Tibial nerve (tissue), 4 donors: ENCODE data around the gene MRPS18C. TPM values are rescaled to one million over a fixed set of nuclear protein-coding genes. Genes with fewer than 3 reads are reported as not detected.

Experiments
- DNase-seq, 2 donors: peaks; one replicate each; pipeline ENCODE4 v3.0.0-alpha.2; 2019; ENCODE audit warnings: low spot score in 2 of 2
- H3K27ac ChIP-seq, 4 donors: fragments of 200-600 bp; sonication (generic) in 3 of 4; one replicate each; pipeline ENCODE4 v1.5.1; 2017 to 2019; ENCODE audit warnings: mild to moderate bottlenecking in 1 of 4
- H3K27me3 ChIP-seq, 2 donors: fragments of 200-600 bp; sonication (generic) in 1 of 2; one replicate each; pipeline versions ENCODE4 v1.5.1 to v1.6.0; 2017 to 2019
- H3K36me3 ChIP-seq, 3 donors: fragments of 200-600 bp; sonication (generic); one replicate each; pipeline ENCODE4 v1.5.1; 2018 to 2019
- H3K4me1 ChIP-seq, 4 donors: fragments of 200-600 bp; sonication (generic) in 3 of 4; one replicate each; pipeline ENCODE4 v1.5.1; 2017 to 2019
- H3K4me3 ChIP-seq, 4 donors: fragments of 200-600 bp; sonication (generic) in 3 of 4; one replicate each; pipeline ENCODE4 v1.5.1; 2017 to 2019; ENCODE audit warnings: mild to moderate bottlenecking in 1 of 4, moderate library complexity in 1 of 4
- H3K9me3 ChIP-seq, 4 donors: fragments of 200-600 bp; sonication (generic) in 3 of 4; one replicate each; pipeline ENCODE4 v1.5.1; 2017 to 2019
- EP300 ChIP-seq, 2 donors: sonication (generic); formaldehyde crosslinking; IDR thresholded peaks; one replicate each; pipeline ENCODE4 v1.6.1; 2017; ENCODE audit warnings: antibody characterized with exemption in 2 of 2, mild to moderate bottlenecking in 1 of 2
- POLR2A ChIP-seq, 2 donors: fragments of 450-650 bp; IDR thresholded peaks; one replicate each; pipeline ENCODE4 v1.6.1; 2017; ENCODE audit warnings: antibody characterized with exemption in 2 of 2, mild to moderate bottlenecking in 2 of 2, moderate library complexity in 2 of 2
- WGBS, 2 donors: methylation state at CpG; one replicate each; pipeline ENCODE4 v1.1.5; 2018; 5-methylcytosine and 5-hydroxymethylcytosine counted together
- total RNA-seq, 4 donors: library from RNA; depleted of rRNA; stranded (reverse); fragments of >200 nt; gene quantifications; one replicate each; pipeline ENCODE4 v1.1.0, GENCODE V29; 2016
- TF ChIP-seq, protein P1 (sequence below), 5 experiments: fragments of 200-600 bp in 3 of 5; fragments of 450-650 bp in 2 of 5; sonication (generic) in 3 of 5; IDR thresholded peaks; one replicate each; pipeline ENCODE4 v1.5.1; 2016 to 2019; ENCODE audit warnings: antibody characterized with exemption in 5 of 5, mild to moderate bottlenecking in 3 of 5, moderate library complexity in 2 of 5

Gene MRPS18C
- total RNA-seq, 4 donors from 2014 or later: 10.6 to 18.8 (median 15.5) TPM

DNA sequence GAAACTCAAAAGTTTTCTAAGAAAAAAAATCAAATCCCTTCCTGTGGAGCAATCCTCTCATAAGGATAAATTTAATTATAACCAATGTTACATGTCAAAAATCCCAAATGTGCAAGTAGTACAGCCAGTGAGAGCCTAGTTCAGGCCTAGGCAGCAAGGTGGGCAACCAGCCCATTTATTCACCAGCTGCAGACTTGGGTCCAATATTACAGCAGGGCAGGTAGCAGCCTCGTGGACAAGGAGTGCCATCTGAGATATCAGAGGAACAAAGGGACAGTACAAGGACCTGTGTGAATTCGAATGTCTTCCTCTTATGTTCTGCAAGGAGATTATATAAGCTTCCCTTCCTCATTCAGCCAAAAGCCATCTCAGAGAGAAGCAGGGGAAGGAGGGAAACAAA lies 6.8 kb upstream of the MRPS18C start:
- Histone ChIP-seq H3K4me1 (peaks cover 0 to 7% (median 4%) of the 10 kb centered on the region in 4 donors), H3K4me3 (no peak overlapping the region), H3K27ac (no peak overlapping the region), H3K36me3 (peaks cover 0 to 52% (median 0%) of the 10 kb centered on the region in 3 donors), H3K9me3 (no peaks in the 10 kb centered on the region), H3K27me3 (no peaks in the 10 kb centered on the region)
- TF ChIP-seq EP300 (IDR thresholded peaks at IDR 0.05) (no peak), POLR2A (IDR thresholded peaks at IDR 0.05) (no peak)
- TF ChIP-seq, protein P1, sequence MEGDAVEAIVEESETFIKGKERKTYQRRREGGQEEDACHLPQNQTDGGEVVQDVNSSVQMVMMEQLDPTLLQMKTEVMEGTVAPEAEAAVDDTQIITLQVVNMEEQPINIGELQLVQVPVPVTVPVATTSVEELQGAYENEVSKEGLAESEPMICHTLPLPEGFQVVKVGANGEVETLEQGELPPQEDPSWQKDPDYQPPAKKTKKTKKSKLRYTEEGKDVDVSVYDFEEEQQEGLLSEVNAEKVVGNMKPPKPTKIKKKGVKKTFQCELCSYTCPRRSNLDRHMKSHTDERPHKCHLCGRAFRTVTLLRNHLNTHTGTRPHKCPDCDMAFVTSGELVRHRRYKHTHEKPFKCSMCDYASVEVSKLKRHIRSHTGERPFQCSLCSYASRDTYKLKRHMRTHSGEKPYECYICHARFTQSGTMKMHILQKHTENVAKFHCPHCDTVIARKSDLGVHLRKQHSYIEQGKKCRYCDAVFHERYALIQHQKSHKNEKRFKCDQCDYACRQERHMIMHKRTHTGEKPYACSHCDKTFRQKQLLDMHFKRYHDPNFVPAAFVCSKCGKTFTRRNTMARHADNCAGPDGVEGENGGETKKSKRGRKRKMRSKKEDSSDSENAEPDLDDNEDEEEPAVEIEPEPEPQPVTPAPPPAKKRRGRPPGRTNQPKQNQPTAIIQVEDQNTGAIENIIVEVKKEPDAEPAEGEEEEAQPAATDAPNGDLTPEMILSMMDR (IDR thresholded peaks at IDR 0.05): no peak
- DNase-seq: no peak
- WGBS, 2 donors: 75 to 76% methylated on average over 2 of the region's 2 CpGs

DNA sequence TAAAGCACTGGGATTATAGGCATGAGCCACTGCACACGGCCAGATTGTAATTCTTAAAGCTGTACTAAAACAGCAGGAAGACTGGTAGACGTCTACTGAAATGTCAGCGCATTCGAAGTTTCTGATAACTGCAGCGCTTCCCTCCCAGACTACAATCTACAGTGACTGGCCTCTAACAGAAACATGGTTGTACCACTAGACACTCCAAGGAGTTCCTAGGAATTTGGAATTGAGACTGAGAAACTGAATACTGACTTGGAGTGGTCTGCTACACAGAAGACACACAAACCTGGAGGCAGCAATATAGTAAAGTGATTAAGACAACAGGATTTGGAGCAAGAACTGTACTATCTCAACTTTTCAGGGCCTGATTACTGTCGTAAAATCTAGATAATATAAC lies 1.2 kb upstream of the MRPS18C start:
- 22 to 30% methylated on average over 6 of the region's 6 CpGs for WGBS, 2 donors

DNA sequence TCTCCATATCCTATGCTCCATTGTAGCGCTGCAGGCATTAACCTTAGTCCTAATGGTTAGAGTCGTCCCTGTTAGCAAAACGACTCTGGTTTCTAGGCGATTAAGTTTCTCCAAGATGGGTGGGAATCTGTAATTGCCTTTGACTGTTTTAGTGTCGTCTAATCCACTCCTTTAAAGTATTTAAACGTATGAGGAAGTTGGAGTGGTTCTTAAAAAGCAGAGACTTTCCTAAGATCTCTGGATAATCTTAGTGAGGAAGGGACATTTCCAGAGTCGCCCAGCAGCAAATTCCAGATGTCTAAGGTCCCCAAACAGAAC lies 285 bp downstream of the MRPS18C start:
- Histone ChIP-seq H3K36me3 (peaks cover 0 to 53% (median 7%) of the 10 kb centered on the region in 3 donors), H3K27ac (peak overlapping the region; percentile 89 to 98 (median 96)), H3K9me3 (no peaks in the 10 kb centered on the region), H3K4me3 (peak overlapping the region; percentile 53 to 86 (median 66)), H3K27me3 (no peaks in the 10 kb centered on the region), H3K4me1 (peaks cover 0 to 30% (median 11%) of the 10 kb centered on the region in 4 donors)
- no peak for DNase-seq
- 1% methylated on average over 7 of the region's 7 CpGs for WGBS, 2 donors
- TF ChIP-seq, protein P1 (IDR thresholded peaks at IDR 0.05): no peak
- no peak for TF ChIP-seq EP300 (IDR thresholded peaks at IDR 0.05)
- TF ChIP-seq POLR2A (IDR thresholded peaks at IDR 0.05): no peak

More for the DNA sequence above, 1.2 kb upstream of the MRPS18C start:
- TF ChIP-seq EP300 (IDR thresholded peaks at IDR 0.05) (no peak), POLR2A (IDR thresholded peaks at IDR 0.05) (no peak)
- TF ChIP-seq, protein P1 (IDR thresholded peaks at IDR 0.05): no peak
- Histone ChIP-seq H3K27ac (peak overlapping the region; percentile 89 to 98 (median 96)), H3K27me3 (no peaks in the 10 kb centered on the region), H3K4me1 (peaks cover 0 to 30% (median 11%) of the 10 kb centered on the region in 4 donors), H3K4me3 (peak overlapping the region; percentile 53 to 86 (median 66)), H3K9me3 (no peaks in the 10 kb centered on the region), H3K36me3 (peaks cover 0 to 41% (median 0%) of the 10 kb centered on the region in 3 donors)
- DNase-seq: no peak

DNA sequence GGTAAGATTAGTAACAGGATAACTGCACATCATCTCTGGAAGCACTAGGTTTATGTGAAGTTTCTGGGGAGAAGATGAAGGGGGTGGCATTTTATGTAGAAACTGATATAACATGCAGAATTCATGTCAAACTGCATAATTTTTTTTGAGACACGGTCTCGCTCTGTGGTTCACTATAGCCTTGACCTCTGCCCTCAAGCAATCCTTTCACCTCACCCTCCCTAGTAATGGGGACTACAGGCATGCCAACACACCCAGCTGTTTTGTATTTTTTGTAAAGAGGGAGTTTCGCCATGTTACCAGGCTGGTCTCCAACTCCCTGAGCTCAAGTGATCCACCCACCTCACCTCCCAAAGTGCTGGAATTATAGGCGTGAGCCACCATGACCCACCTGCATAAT lies 17.6 kb downstream of the MRPS18C start:
- Histone ChIP-seq H3K27me3 (no peaks in the 10 kb centered on the region), H3K27ac (no peak overlapping the region), H3K36me3 (peaks cover 0 to 49% (median 0%) of the 10 kb centered on the region in 3 donors), H3K4me3 (no peak overlapping the region), H3K9me3 (no peaks in the 10 kb centered on the region), H3K4me1 (no peaks in the 10 kb centered on the region)
- 85 to 97% methylated on average over 4 of the region's 4 CpGs for WGBS, 2 donors
- TF ChIP-seq EP300 (IDR thresholded peaks at IDR 0.05) (no peak), POLR2A (IDR thresholded peaks at IDR 0.05) (no peak)
- TF ChIP-seq, protein P1 (IDR thresholded peaks at IDR 0.05): no peak
- DNase-seq: no peak

DNA sequence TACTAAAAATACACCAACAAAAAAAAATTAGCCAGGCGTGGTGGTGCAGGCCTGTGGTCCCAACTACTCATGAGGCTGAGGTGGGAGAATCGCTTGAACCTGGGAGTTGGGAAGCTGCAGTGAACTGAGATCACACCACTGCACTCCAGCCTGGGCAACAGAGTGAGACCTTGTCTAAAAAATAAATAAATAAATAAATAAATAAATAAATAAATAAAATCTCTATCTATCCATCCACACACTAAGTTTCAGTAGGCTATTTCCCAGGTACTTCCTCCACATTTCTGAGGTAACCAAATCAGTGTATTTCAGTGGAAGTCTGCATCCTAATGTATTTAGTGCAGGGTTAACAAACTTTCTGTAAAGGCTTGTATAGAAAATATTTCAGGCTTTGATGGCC lies 18.1 kb downstream of the MRPS18C start:
- Histone ChIP-seq H3K4me1 (no peaks in the 10 kb centered on the region), H3K4me3 (no peak overlapping the region), H3K27me3 (no peaks in the 10 kb centered on the region), H3K9me3 (no peaks in the 10 kb centered on the region), H3K36me3 (peaks cover 0 to 44% (median 0%) of the 10 kb centered on the region in 3 donors), H3K27ac (no peak overlapping the region)
- TF ChIP-seq POLR2A (IDR thresholded peaks at IDR 0.05) (no peak), EP300 (IDR thresholded peaks at IDR 0.05) (no peak)
- TF ChIP-seq, protein P1 (IDR thresholded peaks at IDR 0.05): no peak
- DNase-seq: no peak
- WGBS, 2 donors: 95 to 97% methylated on average over 2 of the region's 2 CpGs
